ENCODE results near the gene ANO3.
"Not testable (repeated sequence)": the region's sequence is repeated elsewhere in the genome, so short reads cannot be mapped to it uniquely, and the experiment has no call there.

The ANO3 gene

GRCh38 chr11:26575946-26576345, 244.0 kb downstream of the ANO3 start:
- no peak for DNase-seq (ENCODE audit: low read depth in 2 of 2)

GRCh38 chr11:26578998-26579661, 247.2 kb downstream of the ANO3 start:
- DNase-seq (ENCODE audit: low read depth in 2 of 2): no peak

DNA sequence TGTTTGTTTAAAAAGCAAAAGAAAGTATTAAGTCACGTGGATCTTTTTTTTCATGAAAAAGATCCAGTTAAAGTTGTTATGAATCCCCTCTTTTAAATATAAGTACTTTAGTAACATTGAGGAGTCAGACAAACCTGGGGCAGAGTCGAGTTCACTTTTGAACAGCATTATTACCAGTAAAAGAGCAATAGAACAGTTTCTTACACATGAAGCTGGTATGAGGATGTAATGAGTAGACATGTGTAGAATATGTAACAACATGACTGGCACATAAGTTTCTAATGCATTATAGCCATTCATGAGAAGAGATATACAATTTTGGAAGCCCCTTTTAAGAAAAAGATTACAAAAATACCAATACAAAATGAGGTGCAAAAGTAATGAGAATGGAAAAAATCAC, 247.8 kb downstream of the ANO3 start:
- DNase-seq (ENCODE audit: low read depth in 2 of 2): no peak

DNA sequence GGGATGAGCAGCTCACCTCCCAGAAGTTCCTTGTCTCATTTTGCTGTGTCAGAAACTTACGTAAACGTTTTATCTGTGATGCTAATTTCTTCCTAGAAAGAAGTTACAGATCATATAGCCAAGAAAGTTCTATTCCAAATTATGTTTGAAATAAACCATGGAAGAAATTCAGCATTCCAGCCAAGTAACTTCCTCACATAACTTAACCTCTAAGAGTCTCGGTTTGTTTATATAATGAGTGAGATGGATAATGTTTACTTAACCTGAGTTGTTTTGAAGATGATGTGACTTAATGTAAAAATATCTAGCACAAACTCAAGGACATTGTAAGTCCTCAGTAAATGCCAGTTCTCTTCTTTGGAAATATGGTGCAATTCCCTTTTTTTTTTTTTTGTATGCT, 249.0 kb downstream of the ANO3 start:
- DNase-seq (ENCODE audit: low read depth in 2 of 2): no peak

DNA sequence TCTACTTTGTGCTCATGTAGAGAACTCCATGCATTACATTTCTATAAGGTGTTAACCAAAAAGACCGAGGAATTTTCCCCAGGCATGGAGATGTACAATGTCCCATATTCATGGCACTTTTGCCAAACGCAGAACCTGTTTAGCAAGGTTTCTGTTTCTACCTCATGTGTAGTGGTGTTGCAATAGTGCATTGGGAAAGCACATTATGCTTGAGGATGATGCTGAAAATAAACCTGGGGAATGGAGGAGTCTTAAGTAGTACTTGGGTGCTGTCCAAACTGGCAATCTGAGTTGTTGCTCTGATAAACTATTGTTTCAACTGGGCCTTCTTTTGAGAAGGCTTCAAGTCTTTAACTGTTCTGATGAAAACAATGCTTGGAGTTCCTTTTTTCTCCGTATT, 251.6 kb downstream of the ANO3 start:
- DNase-seq (ENCODE audit: low read depth in 2 of 2): no peak

DNA sequence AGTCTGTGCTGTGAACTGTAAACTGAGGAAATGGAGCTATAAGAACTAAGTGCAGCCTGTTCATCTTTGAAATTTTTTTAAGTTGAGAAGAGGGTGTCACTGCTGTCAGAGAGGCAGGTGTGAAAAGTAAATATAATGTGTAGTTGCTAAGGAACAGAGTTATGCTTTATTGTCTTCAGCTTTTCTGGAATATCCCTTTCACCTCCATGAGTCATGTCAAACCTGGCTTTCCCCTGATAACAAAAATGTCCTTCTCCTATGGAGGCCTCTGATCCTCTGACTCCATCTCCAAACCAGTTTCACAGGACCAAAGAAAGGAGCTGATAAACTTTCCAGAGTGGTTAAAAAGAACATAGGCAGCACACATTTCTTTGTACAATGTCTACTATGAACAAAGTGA, 252.9 kb downstream of the ANO3 start:
- DNase-seq (ENCODE audit: low read depth in 2 of 2): no peak

DNA sequence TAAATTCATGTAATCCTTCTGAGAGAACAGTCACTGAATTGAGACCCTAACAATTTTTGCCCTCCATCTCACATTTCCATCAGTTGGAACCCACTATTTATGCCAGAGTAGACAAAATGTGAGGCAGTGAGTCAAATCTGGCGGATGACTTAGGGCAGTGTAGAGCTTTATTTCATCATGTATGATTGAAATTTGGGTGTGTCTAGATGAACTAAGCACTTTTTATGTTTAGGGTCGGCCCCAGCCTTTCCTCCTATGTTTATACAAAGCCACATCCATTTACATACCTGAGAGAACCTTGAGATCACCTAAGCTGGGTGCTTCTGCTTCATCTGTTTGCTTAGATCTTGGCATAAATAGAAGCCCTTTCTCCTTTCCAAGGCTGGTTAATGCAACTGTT, 255.1 kb downstream of the ANO3 start:
- no peak for DNase-seq (ENCODE audit: low read depth in 2 of 2)

DNA sequence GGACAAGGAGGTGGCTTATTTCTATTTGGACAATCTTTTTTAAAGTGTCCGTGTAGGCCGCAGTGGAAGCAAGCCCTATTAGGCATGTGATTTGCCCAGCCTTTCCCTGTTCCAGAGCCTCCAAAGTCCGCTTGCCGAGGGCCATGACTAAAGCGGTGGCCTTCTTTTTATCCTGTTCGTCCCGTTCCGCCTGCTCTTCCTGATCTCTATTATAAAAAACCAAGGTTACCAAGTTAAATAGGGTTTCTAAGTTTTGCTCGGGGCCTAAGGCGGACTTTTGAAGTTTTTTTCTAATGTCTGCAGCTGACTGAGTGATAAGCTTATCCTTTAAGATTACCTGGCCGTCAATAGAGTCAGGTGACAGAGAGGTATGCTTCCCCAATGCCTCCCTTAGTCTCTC, 261.8 kb downstream of the ANO3 start:
- no peak for DNase-seq (ENCODE audit: low read depth in 2 of 2)

GRCh38 chr11:26595207-26595865, 263.4 kb downstream of the ANO3 start:
- not testable (repeated sequence) for DNase-seq (ENCODE audit: low read depth in 2 of 2)

GRCh38 chr11:26597049-26597689, 265.2 kb downstream of the ANO3 start:
- DNase-seq (ENCODE audit: low read depth in 2 of 2): not testable (repeated sequence)

GRCh38 chr11:26597899-26598298, 266.0 kb downstream of the ANO3 start:
- DNase-seq (ENCODE audit: low read depth in 2 of 2): no peak

- DNase-seq (ENCODE audit: low read depth in 2 of 2): no peak
Measured at GRCh38 chr11:26599425-26599824, 267.5 kb downstream of the ANO3 start.

DNA sequence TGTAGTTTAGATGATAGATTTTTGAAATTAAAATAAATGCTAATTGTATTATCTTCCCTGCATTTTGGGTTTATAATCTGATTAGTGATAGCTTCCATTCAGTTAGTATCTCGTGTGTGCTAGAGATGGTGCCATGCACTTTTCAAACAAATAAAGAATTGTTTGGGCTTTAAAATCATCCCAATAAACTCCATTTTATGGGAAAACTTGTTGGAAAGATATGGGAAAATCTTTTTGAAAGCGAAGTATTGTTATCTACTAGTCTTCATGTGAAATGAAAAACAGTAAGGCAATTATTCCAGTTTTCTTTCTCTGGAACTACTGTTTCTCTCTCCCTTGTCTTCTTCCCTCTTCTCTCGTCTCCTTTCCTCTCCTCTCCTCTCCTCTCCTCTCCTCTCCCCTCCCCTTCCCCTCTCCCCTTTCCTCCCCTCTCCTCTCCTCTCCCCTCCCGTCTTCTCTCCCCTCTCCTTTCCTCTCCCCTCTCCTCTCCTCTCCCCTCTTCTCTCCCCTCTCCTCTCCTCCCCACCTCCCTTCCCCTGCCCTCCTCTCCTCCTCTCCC, 268.0 kb downstream of the ANO3 start:
- DNase-seq (ENCODE audit: low read depth in 2 of 2): no peak

DNA sequence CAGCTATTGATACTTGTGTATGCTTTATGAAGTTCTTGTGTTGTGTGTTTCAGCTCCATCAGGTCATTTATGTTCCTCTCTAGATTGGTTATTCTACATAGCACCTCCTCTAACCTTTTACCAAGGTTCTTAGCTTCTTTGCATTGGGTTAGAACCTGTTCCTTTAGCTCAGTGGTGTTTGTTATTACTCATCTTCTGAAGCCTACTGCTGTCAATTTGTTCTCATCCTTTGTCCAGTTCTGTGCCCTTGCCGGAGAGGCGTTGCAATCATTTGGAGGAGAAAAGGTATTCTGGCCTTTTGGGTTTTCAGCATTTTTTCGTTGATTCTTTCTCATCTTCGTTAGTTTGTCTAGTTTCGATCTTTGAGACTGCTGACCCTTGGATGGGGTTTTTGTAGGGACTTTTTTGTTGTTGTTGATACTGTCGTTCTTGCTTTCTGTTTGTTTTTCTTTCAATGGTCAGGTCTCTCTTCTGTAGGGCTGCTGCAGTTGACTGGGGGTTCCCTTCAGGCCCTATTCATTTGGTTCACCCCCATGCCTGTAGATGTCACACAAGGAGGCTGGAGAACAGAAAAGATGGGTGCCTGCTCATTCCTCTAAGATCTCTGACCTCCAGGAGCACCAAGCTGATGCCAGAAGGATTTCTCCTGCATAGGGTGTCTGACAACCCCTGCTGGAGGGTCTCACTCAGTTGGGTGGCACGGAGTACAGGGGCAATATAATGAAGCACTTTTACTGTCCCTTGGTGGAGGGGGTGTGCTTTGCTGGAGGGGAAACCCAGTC, 276.0 kb downstream of the ANO3 start:
- no peak for DNase-seq (ENCODE audit: low read depth in 2 of 2)

DNA sequence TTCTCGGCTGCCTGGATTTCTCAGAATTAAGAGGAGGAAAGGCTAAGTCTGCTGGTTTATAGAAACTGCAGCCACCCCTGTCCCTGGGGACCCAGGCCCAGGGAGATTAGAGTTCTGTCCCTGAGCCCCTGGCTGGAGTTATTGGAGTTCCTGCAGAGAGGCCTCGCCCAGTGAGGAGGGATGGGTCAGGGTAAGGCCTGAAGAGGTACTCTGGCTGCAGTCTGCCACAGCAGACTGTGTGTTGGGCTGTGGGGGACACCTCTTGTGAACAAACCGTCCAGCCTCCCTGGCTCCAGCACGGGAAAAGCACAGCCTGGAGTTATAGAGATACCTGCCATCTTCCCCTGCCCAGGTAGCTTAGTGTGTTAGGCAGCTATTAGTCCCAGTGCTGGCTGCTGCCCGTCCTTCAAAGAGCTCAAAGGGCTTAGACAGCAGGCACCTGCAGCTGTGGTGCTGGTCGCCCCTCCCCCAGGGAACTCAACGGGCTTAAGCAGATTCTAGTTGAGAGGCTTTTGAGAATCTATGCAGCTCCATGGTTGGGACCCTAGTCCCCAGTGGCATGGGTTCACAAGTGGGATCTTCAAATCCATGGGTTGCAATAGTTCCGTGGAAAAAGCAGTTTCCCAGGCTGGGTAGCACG, 276.7 kb downstream of the ANO3 start:
- DNase-seq (ENCODE audit: low read depth in 2 of 2): no peak

- DNase-seq (ENCODE audit: low read depth in 2 of 2): no peak
Measured at GRCh38 chr11:26613759-26614158, 281.8 kb downstream of the ANO3 start.

DNA sequence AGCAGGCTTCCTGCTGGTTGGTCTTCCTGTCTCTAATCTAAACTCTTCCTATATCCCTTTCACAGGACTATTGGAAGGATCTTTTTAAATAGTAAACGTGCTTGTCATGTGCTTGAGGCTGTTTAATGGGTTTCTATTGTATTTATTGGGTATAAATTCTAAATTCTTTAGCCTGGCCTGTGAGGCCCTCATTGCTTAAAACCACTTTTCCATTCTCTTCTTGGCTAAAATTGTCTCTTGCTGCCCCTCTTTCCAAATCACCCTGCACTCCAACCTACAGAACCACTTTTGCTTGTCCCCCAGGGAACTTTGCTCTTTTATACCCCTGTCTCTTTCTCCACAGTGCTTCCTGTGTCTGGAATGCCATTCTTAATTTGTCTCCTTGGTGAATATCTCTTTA, 286.5 kb downstream of the ANO3 start:
- DNase-seq (ENCODE audit: low read depth in 2 of 2): no peak

DNA sequence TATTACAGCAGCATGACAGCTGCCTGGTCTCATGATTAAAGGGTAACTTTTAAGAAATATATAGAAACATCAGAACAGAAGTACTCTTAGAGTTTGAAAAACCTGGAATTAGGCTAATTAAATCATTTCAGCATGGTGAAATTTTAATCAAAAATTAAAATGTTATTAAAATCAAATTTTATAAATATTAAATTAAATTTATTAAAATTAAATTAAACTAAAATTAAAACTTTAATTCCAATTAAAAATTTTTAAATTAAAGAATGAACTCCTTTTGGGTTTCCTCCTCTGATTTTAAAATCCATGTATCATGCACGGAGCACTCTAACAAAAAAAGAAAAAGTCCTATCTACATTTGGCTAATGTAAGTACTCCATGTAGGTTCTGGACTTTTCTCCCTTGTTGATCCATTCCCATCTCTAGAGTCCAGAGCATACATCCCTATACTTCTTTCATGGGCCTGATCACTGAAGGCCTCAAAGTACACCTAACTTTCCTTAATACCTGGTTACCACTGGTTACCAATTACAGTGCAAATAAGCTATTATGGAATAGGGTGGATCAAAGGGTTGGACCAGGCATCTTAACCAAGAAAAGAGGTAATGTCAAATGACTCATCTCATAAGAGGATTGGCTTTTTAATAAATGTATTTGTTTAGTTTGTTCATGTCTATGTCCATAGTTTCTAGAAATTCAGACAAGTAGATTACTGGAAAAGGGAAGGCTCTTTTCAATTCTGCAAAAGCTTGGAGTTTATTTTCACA, 288.5 kb downstream of the ANO3 start:
- DNase-seq (ENCODE audit: low read depth in 2 of 2): no peak

DNA sequence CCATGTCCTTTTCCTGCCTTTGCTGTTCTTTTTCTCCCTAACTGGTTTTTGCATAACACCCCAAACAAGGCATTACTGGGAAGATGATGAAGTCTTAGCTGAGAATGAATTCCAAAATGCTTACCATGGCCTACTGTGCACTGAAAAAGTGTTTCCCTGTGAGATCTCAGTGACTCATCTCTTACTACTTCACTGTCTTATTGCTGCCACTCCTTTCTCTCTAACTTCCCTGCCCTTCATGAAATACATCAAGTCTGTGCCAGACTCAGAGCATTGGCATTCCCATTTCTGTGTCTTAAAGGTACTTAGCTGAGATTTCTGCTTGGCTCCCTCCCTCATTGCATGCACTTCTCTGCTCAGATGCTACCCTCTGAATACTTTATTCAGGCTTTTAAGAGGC, 289.2 kb downstream of the ANO3 start:
- DNase-seq (ENCODE audit: low read depth in 2 of 2): no peak

- no peak for DNase-seq (ENCODE audit: low read depth in 2 of 2)
Measured at GRCh38 chr11:26622181-26622580, 290.3 kb downstream of the ANO3 start.

DNA sequence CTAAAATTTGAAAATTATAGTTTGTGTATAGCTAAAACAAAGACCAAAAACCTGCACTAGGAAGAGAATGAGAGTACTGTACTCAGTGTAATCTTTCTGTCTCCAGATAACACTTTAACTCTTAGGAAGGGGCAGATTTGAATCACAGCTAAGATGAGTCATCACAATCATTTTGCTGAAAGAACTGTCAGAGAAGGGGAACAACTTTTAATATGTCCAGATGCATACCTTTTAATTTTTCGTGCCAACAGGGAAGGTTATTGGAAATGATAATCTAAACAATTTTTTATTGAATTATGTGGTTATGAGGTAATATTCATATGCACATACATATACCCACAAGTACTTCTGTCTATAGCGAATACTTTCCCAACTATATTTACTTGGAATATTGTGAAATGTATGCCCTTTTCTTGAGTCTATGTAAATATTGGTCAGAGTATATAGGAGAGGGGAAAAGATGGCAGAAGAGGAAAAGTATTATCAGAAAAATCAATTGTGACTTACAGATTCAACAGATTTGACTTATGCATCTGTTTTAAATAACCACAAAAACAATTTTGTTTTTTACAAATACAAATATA, 291.2 kb downstream of the ANO3 start:
- no peak for DNase-seq (ENCODE audit: low read depth in 2 of 2)
